Hepatocyte (in vitro differentiated cells): ENCODE measurements around the gene FYN.

ENCODE experiments used
- EZH2 ChIP-seq: fragments of 200-600 bp; sonication (generic); IDR thresholded peaks from 2 replicates; pipeline ENCODE4 v1.6.1; 2016; ENCODE audit warnings: antibody characterized with exemption, mild to moderate bottlenecking, borderline replicate concordance
- TF ChIP-seq, protein P1 (sequence below): fragments of 200-600 bp; sonication (generic); IDR thresholded peaks from 2 replicates; pipeline ENCODE4 v1.5.1; 2016; ENCODE audit warnings: antibody characterized with exemption, mild to moderate bottlenecking; ENCODE audit not compliant: poor library complexity

DNA sequence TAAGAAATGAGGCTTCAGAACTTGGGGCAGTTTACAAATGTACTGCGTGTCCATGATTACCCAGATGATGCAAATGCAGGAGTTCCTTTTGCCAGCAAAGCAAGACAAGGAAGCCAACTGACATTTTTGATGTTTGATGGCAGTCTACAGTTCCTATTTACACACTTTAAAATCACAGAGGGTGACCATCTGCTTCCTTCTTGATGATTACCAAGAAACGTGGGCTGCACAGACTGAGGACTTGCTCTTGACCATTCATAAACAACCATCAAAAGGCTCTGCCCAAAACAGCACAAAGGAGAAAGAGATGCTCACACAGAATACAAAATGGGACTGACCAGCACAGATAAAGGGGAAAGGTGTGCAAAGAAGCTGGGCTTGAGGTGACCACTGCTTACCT, 187.7 kb downstream of the FYN start:
- no peak for TF ChIP-seq EZH2
- TF ChIP-seq, protein P1, sequence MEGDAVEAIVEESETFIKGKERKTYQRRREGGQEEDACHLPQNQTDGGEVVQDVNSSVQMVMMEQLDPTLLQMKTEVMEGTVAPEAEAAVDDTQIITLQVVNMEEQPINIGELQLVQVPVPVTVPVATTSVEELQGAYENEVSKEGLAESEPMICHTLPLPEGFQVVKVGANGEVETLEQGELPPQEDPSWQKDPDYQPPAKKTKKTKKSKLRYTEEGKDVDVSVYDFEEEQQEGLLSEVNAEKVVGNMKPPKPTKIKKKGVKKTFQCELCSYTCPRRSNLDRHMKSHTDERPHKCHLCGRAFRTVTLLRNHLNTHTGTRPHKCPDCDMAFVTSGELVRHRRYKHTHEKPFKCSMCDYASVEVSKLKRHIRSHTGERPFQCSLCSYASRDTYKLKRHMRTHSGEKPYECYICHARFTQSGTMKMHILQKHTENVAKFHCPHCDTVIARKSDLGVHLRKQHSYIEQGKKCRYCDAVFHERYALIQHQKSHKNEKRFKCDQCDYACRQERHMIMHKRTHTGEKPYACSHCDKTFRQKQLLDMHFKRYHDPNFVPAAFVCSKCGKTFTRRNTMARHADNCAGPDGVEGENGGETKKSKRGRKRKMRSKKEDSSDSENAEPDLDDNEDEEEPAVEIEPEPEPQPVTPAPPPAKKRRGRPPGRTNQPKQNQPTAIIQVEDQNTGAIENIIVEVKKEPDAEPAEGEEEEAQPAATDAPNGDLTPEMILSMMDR: no peak
